Suprapubic skin (tissue), 4 donors: ENCODE data around the gene RUNX1. TPM values are rescaled to one million over a fixed set of nuclear protein-coding genes. Genes with fewer than 3 reads are reported as not detected.

Source experiments
- DNase-seq, 2 donors: peaks; one replicate each; pipeline ENCODE4 v3.0.0-alpha.2; 2019; ENCODE audit warnings: low spot score in 2 of 2
- H3K27ac ChIP-seq: fragments of 200-600 bp; sonication (generic); one replicate; pipeline ENCODE4 v1.5.1; 2019
- H3K27me3 ChIP-seq: fragments of 200-600 bp; sonication (generic); one replicate; pipeline ENCODE4 v1.5.1; 2019
- H3K36me3 ChIP-seq: fragments of 200-600 bp; sonication (generic); one replicate; pipeline ENCODE4 v1.5.1; 2019
- H3K4me1 ChIP-seq: fragments of 200-600 bp; sonication (generic); one replicate; pipeline ENCODE4 v1.5.1; 2019
- H3K4me3 ChIP-seq: fragments of 200-600 bp; sonication (generic); one replicate; pipeline ENCODE4 v1.5.1; 2019; ENCODE audit warnings: mild to moderate bottlenecking
- H3K9me3 ChIP-seq: fragments of 200-600 bp; sonication (generic); one replicate; pipeline ENCODE4 v1.5.1; 2019
- CTCF ChIP-seq, 2 donors: fragments of 200-600 bp in 1 of 2; fragments of 450-650 bp in 1 of 2; sonication (generic) in 1 of 2; IDR thresholded peaks; one replicate each; pipeline ENCODE4 v1.5.1; 2016 to 2019; ENCODE audit warnings: antibody characterized with exemption in 2 of 2, mild to moderate bottlenecking in 1 of 2, moderate library complexity in 1 of 2
- EP300 ChIP-seq: sonication (generic); formaldehyde crosslinking; IDR thresholded peaks from one replicate; pipeline ENCODE4 v1.6.1; 2017; ENCODE audit warnings: antibody characterized with exemption
- POLR2A ChIP-seq, 2 donors: fragments of 450-650 bp; IDR thresholded peaks; one replicate each; pipeline ENCODE4 v1.6.1; 2017; ENCODE audit warnings: antibody characterized with exemption in 2 of 2, mild to moderate bottlenecking in 2 of 2, moderate library complexity in 2 of 2
- POLR2AphosphoS5 ChIP-seq, 3 donors: sonication (generic); formaldehyde crosslinking; IDR thresholded peaks; one replicate each; pipeline ENCODE4 v1.6.1; 2017; ENCODE audit warnings: antibody characterized with exemption in 3 of 3
- WGBS: methylation state at CpG from one replicate; pipeline ENCODE4 v1.1.5; 2018; 5-methylcytosine and 5-hydroxymethylcytosine counted together
- total RNA-seq, 4 donors: library from RNA; depleted of rRNA; stranded (reverse); fragments of >200 nt; gene quantifications; one replicate each; pipeline ENCODE4 v1.1.0, GENCODE V29; 2016

The RUNX1 gene
- total RNA-seq, 4 donors from 2014 or later: 15.4 to 26.7 (median 20.5) TPM

- peak overlapping the region; percentile 84 for H3K4me3 ChIP-seq
- no peak for DNase-seq
- WGBS: 75% methylated on average over 6 of the region's 6 CpGs
Measured at GRCh38 chr21:34883491-34884271, 165.4 kb downstream of the RUNX1 start.

GRCh38 chr21:34882719-34883131 lies 166.4 kb downstream of the RUNX1 start:
- peaks cover 5% of the 10 kb centered on the region for H3K36me3 ChIP-seq
- H3K4me3 ChIP-seq: peak overlapping the region; percentile 84
- WGBS: 58% methylated on average over 2 of the region's 2 CpGs
- no peak for TF ChIP-seq CTCF (IDR thresholded peaks at IDR 0.05)
- TF ChIP-seq POLR2AphosphoS5 (IDR thresholded peaks at IDR 0.05): no peak
- TF ChIP-seq POLR2A (IDR thresholded peaks at IDR 0.05): no peak
- no peak for TF ChIP-seq EP300
- peaks cover 15% of the 10 kb centered on the region for H3K27me3 ChIP-seq
- no peaks in the 10 kb centered on the region for H3K9me3 ChIP-seq
- H3K4me1 ChIP-seq: peaks cover 45% of the 10 kb centered on the region
- DNase-seq: no peak
- H3K27ac ChIP-seq: peak overlapping the region; percentile 4

More at GRCh38 chr21:34883491-34884271, 165.4 kb downstream of the RUNX1 start:
- peak overlapping the region; percentile 57 for H3K27ac ChIP-seq
- peaks cover 37% of the 10 kb centered on the region for H3K4me1 ChIP-seq
- peaks cover 5% of the 10 kb centered on the region for H3K36me3 ChIP-seq
- no peaks in the 10 kb centered on the region for H3K9me3 ChIP-seq
- H3K27me3 ChIP-seq: peaks cover 15% of the 10 kb centered on the region
- no peak for TF ChIP-seq CTCF (IDR thresholded peaks at IDR 0.05)

DNA sequence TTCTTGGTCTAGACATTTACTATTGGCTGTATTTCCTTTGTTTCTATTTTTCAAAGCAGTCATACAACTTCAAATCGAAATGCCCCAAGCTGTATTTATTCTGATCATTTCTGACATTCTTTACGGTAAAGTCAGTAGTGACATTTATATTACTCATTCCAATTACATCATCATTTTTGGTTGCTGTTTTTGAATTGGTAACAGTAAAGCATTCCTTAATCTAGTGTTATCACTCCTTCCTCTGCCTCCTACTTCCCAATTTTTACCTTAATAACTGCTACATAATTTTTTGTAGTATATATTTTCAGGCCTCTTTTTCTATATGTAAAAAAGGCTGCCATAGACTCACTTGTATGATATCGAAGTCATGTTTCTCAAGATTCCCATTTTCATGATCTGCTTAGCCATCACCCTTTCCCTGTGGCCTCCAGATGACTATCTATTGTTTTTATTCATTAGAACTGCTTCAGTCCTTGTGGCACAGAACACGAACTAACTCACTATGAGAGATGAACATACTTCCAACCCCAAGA lies 167.2 kb downstream of the RUNX1 start:
- Histone ChIP-seq H3K4me1 (peaks cover 43% of the 10 kb centered on the region), H3K4me3 (peak overlapping the region; percentile 84), H3K27me3 (peaks cover 15% of the 10 kb centered on the region), H3K36me3 (peaks cover 5% of the 10 kb centered on the region), H3K27ac (peak overlapping the region; percentile 4), H3K9me3 (no peaks in the 10 kb centered on the region)
- TF ChIP-seq POLR2AphosphoS5 (IDR thresholded peaks at IDR 0.05) (no peak), CTCF (IDR thresholded peaks at IDR 0.05) (no peak), POLR2A (IDR thresholded peaks at IDR 0.05) (no peak), EP300 (no peak)
- DNase-seq: no peak
- 39% methylated on average over 4 of the region's 4 CpGs for WGBS

DNA sequence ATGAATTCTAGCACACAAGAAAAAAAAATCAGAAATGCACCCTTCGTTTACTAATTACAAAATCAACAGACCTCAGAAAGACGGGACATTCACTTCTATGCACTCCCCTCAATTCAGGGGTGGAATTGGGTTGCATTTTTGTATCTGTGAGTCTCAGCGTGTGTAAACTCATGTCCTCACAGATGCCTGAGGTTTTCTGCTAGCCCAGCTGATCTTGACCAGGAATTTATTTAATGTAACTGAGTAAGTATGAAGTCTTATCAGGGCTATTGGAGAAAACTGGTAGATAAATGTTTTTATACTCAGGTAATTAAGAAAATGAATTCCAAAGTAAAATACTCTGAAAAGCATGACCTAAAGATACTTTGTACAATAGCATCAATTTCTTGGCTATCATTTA lies 167.7 kb downstream of the RUNX1 start:
- peaks cover 43% of the 10 kb centered on the region for H3K4me1 ChIP-seq
- WGBS: 66% methylated on average over 3 of the region's 3 CpGs
- TF ChIP-seq POLR2A (IDR thresholded peaks at IDR 0.05) (no peak), POLR2AphosphoS5 (IDR thresholded peaks at IDR 0.05) (no peak), EP300 (no peak), CTCF (IDR thresholded peaks at IDR 0.05) (no peak)
- no peaks in the 10 kb centered on the region for H3K9me3 ChIP-seq
- peaks cover 11% of the 10 kb centered on the region for H3K27me3 ChIP-seq
- peaks cover 5% of the 10 kb centered on the region for H3K36me3 ChIP-seq
- DNase-seq: no peak
- H3K27ac ChIP-seq: peak overlapping the region; percentile 24
- peak overlapping the region; percentile 84 for H3K4me3 ChIP-seq

DNA sequence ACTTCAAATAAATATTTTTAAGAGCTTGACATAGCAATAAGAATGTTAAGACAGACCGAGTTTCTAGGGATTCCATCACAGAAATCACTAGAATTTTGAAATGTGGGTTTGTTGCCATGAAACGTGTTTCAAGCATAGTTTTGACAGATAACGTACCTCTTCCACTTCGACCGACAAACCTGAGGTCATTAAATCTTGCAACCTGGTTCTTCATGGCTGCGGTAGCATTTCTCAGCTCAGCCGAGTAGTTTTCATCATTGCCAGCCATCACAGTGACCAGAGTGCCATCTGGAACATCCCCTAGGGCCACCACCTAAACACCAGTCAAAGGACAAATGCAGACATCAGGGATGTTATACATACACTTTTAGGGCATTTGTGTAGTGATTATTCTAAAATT lies 168.7 kb downstream of the RUNX1 start:
- H3K4me3 ChIP-seq: no peak overlapping the region
- H3K27me3 ChIP-seq: peaks cover 7% of the 10 kb centered on the region
- DNase-seq: no peak
- peaks cover 52% of the 10 kb centered on the region for H3K4me1 ChIP-seq
- TF ChIP-seq POLR2A (IDR thresholded peaks at IDR 0.05): no peak
- no peak for TF ChIP-seq POLR2AphosphoS5 (IDR thresholded peaks at IDR 0.05)
- TF ChIP-seq EP300: no peak
- H3K36me3 ChIP-seq: peaks cover 8% of the 10 kb centered on the region
- 82% methylated on average over 7 of the region's 7 CpGs for WGBS
- peak overlapping the region; percentile 7 for H3K27ac ChIP-seq
- H3K9me3 ChIP-seq: no peaks in the 10 kb centered on the region
